NCI-H510A (cell line): ENCODE measurements around the gene PSG1.
"Not testable (repeated sequence)": the region's sequence is repeated elsewhere in the genome, so short reads cannot be mapped to it uniquely, and the experiment has no call there.

Experiments
- DNase-seq: peaks from one replicate; lab custom pipeline; 2025; lab: John Stamatoyannopoulos, UW

PSG1 gene

DNA sequence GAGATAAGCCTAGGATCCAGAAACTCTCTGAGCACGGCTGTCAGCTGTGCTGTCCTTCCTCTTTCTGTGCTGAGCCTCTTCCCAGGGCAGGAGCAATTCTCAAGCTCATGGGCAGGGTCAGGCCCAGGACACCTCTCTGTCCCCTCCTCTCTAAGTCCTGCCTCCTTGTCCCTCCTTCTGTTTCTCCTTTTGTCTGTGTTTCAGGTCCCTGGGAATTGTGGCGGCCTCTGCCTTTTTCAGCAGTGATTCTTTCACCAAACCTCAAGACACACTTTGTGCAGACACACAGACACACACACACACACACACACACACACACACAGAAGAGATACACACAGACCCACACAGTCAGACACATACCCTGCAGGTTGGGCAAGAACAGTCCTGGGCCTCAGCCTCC lies at the start of gene PSG1:
Gene PSG1 (minus strand): TSS at position 101 of the 400 bp plus-strand sequence. CDS start 132 bp downstream, outside the sequence.
- DNase-seq = no peak

DNA sequence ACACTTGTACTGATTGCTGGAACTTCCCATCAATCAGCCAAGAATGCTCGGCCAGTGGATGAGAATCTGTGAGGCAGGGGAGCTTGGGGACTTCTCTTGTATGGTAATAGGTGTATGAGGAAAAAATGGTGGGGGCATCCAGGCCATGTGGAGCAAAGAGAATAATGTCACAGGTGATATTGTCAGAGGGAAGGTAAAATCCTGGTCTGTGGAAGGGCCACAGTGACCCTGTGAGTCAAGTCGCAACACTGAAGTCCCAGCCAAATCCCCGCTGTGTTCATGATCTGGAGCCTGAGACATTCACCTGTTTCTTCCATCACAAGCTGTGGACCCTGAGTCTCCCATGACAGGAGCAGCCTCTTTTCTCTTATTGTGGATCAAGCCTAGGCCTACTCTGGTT lies 49.4 kb upstream of the PSG1 start:
- no peak for DNase-seq

DNA sequence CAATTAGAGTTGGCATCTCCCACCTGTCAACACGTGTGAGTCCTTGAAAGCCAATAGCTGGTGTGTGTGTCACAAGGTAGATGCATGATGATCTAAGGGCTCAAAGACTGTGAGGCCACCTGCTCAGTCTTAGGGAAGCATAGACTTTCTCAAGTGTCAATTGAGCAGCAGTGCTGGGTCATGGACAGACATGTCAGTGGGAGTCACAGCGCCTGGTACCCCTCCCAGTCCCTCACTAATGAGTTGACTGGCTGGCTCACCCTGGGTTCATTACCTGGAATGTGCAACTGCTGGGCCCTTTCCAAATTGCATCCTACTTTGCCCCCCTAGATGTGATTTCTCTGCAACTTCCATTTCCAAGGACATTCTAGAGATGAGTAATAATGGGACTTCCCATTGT lies 47.3 kb upstream of the PSG1 start:
- no peak for DNase-seq

DNA sequence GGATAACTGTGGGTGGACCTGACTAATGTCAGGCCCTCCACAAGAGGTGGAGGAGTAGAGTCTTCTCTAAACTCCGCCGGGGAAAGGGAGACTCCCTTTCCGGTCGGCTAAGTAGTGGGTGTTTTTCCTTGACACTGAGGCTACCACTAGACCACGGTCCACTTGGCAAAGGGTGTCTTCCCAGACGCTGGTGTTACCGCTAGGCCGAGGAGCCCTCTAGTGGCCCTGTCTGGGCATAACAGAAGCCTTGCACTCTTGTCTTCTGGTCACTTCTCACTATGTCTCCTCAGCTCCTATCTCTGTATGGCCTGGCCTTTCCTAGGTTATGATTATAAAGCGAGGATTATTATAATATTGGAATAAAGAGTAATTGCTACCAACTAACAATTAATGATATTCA lies 43.6 kb upstream of the PSG1 start:
- not testable (repeated sequence) for DNase-seq

DNA sequence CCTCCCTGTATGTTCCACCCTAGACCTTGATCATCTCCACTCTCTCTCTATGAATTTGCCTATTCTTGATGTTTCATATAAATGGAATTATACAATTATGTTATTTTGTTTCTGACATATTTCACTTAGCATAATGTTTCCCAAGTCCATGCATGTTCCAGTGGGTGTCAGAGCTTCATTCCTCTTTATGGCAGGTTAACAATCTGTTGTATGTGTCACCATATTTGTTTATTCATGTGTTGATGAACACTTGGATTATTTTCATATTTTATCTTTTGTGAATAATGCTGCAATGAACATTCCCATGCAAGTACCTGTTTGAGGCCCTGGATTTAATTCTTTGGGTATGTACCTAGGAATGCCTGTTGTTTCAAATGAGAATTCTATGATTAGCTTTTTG lies 41.5 kb upstream of the PSG1 start:
- DNase-seq = not testable (repeated sequence)

DNA sequence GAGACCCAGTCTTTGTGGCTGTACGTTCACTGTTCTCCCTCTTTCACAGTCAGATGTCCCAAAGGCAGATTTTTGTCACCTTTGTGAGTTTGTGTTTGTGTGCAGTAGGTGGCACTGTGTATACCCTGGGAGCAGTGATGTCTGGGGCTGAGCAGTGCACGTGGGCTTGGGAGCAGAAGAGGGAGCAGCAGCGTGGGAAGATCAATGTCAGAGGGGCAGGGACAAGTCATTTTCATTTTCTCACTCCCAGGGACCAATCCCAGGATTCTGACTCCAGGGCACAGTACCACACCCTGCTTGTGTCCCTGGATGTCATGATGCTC lies 40.2 kb upstream of the PSG1 start:
- no peak for DNase-seq

DNA sequence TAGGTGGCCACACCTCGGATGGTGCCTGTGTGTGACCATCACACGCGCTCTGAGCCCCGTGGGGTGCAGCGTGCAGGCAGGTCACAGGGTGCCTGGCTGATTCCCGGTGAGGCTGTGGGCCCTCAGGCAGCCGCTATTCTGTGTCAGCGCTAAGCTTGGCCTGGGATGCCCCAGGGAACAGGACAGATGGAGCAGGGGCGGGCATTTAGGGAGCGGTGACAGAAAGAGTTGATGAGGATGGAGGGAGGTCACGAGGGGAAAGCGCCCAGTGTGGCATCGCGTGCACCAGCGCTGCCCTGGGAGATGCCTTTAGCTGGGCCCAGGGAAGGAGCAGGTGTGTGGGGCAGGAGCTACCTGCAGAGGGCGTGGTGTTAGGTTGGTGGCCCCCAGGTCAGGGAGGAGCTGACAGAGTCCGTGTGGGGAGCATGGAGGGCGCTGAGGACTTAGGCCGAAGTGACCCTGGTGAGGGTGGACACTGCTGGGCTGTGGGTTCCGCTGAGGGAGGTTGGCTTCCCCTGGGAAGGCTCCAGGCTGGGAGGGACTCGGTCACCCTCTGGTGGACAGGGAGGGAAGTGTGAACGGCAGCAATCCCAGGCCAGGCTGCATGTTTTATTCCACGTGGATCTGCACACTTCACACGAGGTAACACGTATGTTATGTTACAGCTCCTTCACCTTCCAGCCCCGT lies 39.7 kb upstream of the PSG1 start:
- DNase-seq = not testable (repeated sequence)

GRCh38 chr19:42918377-42919069 lies 39.0 kb upstream of the PSG1 start:
- not testable (repeated sequence) for DNase-seq

DNA sequence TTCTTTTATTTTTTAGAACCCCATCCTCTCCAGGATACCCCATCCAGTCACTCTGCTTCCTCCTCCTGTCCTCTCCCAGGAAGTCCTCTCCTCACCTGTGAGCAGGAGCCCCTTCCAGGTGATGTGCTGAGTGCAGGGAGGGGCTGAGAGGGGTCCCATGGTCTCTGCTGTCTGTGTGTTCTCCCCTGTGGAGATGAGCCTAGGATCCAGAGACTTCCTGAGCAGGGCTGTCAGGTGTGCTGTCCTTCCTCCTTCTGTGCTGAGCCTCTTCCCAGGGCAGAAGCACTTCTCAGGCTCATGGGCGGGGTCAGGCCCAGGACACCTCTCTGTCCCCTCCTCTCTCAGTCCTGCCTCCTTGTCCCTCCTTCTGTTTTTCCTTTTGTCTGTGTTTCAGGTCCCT lies 38.1 kb upstream of the PSG1 start, which contains the start of gene PSG6:
Gene PSG6 (minus strand): TSS at position 261 of the 400 bp plus-strand sequence. CDS start 102 bp downstream, at position 159.
- not testable (repeated sequence) for DNase-seq

DNA sequence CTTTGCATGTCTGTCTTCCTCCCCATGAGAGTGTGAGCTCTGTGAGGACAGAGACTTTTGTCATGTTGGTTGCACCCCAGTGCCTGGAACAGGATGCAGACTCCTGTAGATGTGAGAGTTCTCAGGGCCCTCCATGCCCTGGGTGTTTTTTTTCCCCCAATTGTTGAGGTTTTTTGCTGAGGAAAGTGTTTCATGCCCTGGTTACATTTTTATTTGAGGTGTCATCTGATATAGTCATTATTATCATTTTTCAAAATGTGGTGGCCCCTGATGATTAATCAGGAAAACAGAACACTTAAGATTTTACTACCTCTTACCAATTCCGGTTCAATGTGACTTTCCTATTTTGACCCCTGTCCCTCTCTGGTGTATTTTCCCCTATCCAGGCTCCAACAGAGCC lies 37.4 kb upstream of the PSG1 start:
- DNase-seq = not testable (repeated sequence)

DNA sequence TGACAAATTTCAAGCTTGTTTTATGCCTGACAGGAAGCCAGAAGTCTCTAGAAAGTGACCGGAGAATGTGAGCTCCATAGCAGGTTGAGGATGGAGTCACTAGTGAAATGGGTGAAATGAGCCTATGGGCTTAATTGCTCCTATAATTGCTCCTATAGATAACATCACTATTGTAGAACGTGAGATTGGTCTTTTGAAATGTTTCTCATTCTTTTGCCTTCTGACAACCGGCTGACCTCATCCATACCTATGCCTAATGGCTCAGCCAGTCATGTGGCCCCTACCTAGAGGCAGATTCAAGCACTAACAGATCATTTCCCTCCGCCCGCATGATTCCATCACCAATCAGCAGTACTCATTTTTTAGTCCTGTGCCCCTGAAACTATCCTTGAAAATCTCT lies 34.0 kb upstream of the PSG1 start:
- not testable (repeated sequence) for DNase-seq

- DNase-seq = not testable (repeated sequence)
These were observed 33.4 kb upstream of the PSG1 start for GRCh38 chr19:42912941-42913340.

DNA sequence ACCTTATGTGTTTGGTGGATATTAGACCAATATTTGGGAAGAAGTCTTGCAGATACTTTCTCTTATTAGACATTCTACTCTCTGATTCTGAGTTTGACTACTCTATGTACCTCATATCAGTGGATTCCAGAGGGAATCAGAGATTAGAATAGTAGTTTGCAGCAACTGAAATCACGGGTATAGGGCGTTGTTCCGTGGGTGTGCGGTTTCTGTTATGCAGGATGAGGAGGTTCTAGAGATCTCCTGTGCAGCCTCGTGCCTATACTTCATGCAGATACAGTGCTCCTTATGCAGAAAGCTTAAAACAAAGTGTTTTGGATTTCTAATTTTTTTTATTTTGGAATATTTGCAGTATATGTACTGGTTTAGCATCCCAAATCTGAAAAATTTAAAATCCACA lies 32.2 kb upstream of the PSG1 start:
- DNase-seq = not testable (repeated sequence)

DNA sequence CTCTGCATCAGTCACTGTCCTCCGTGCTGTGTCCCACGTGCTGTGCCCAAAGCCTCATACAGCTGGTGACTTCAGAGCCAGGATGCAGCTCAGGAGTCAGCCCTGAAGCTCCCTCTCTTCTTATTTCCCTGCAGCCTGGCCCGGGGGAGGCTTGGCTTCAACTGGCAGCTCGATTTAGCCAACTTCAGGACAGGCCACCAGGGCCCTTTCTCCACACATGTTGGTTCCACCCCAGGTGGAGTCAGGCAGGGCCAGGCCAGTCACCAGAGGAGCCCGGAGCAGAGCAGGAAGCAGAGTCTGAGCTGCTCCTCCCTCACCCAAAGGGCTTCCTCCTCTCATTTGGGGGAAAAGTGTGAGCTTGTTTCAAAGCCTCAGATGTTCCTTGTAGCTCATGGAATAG lies 26.6 kb upstream of the PSG1 start:
- DNase-seq = not testable (repeated sequence)

DNA sequence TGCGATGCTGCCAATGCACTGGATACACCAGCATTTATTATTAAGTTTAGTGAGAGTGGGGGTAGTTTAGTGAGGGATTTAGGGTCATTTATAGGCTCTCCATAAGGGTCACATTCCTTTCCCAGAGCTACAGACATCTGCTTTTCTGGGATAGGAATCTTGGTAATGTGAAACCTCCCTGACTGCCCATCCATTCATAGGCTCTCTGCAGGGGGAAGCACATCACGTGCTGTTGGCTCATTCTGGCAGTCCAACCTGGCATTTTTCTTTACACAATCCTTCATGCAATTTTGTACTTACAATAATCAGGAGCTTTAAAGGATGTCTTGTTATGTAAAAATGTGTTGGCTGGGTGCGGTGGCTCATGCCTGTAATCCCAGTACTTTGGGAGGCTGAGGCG lies 21.0 kb upstream of the PSG1 start:
- DNase-seq = not testable (repeated sequence)

- DNase-seq = not testable (repeated sequence)
These were observed 20.2 kb upstream of the PSG1 start for GRCh38 chr19:42899674-42900073.

GRCh38 chr19:42899110-42899509 lies 19.6 kb upstream of the PSG1 start:
- DNase-seq = not testable (repeated sequence)

DNA sequence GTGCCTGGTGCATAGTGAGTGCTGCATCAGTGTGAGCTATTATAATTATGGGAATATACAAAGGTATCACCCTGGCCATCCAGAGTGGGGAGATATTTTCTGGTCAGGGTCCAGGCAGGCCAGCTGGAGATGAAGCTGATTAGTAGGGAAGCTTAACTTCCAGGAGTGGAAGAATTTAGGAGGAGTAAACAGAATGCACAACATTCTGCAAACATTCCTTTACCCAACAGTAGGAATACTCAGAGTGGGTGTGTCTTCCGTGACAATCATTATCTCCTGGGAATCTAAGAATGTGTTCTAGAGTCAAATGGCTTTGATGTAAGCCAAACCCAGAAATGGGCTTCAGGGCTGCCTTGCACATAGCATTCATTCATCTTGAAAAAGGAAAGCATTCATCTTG lies 19.1 kb upstream of the PSG1 start:
- not testable (repeated sequence) for DNase-seq

DNA sequence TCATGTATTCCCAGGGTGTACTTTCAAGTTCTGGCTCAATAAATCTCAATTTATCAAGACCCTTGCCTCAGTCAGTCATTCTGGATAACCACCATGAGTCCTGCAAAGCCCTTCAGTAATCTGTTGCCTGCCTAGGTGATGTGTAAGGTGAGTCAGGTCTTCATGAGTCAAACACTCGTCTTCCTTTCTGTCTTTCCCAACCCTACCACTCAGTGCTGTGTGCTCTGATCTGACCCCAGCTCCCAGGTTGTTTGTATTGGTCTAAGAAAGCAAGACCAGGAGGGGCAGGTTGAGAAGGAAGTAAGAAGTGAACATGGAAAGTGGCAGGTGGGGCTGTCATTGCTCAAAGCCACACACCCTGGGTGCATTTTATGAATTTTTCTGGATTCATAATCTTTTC lies 18.2 kb upstream of the PSG1 start:
- DNase-seq = not testable (repeated sequence)

GRCh38 chr19:42890446-42890845 lies 10.9 kb upstream of the PSG1 start:
- DNase-seq = not testable (repeated sequence)

- DNase-seq = not testable (repeated sequence)
These were observed 8.4 kb upstream of the PSG1 start for GRCh38 chr19:42887876-42888445.

DNA sequence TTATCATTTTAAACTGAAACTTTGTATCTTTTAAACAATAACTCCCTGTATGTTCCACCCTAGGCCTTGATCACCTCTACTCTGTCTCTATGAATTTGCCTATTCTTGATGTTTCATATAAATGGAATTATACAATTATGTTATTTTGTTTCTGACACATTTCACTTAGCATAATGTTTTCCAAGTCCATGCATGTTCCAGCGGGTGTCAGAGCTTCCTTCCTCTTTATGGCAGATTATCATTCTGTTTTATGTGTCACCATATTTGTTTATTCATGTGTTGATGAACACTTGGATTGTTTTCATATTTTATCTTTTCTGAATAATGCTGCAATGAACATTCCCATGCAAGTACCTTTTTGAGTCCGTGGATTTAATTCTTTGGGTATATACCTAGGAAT lies 3.2 kb upstream of the PSG1 start:
- DNase-seq = not testable (repeated sequence)

DNA sequence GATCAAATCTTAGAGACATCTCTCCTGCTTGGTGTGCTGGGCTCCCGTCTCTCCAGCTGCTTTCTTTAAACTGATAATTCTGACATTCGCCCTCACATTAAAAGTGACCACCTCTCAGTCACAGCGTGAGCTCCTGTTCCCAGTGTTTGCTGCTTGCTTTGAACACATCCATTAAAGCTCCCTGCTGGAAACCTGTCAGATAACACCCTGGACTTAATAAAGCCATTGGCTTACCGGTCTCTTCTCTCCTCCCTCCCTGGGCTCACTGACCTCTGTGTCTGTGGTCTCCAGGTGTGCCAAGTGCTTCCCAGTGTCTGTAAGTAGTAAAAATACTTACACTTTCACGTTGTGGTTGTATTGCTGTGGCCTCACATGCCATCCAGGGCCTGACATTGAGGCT lies 2.5 kb upstream of the PSG1 start:
- not testable (repeated sequence) for DNase-seq
